ENCODE measurements around the gene ADIG. TPM values are rescaled to one million over a fixed set of nuclear protein-coding genes. Genes with fewer than 3 reads are reported as not detected.

ADIG gene
- total and polyA plus RNA-seq, 8 donors = not detected

- DNase-seq = no peak
- no peaks in the 10 kb centered on the region for H3K9me3 ChIP-seq
- no peak overlapping the region for H3K4me3 ChIP-seq
- H3K4me1 ChIP-seq = no peaks in the 10 kb centered on the region
- H3K27ac ChIP-seq = no peak overlapping the region
- H3K27me3 ChIP-seq = peaks cover 0 to 45% (median 0%) of the 10 kb centered on the region in 3 donors
- TF ChIP-seq POLR2AphosphoS5 (IDR thresholded peaks at IDR 0.05) (no peak), EP300 (IDR thresholded peaks at IDR 0.05) (no peak), POLR2A (IDR thresholded peaks at IDR 0.05) (no peak), CTCF (IDR thresholded peaks at IDR 0.05) (no peak)
- intact Hi-C loops (cut with DNase I; ENCODE audit: low total_unique reads) = no loop called here
- WGBS, 5 donors = 84 to 95% (median 91%) methylated on average over 4 of the region's 4 CpGs
- no peaks in the 10 kb centered on the region for H3K36me3 ChIP-seq
These were observed 35.5 kb downstream of the ADIG start for GRCh38 chr20:38616457-38616856.

GRCh38 chr20:38617011-38617829 lies 36.2 kb downstream of the ADIG start:
- no peaks in the 10 kb centered on the region for H3K9me3 ChIP-seq
- intact Hi-C loops (cut with DNase I; ENCODE audit: low total_unique reads) = no loop called here
- no peak for TF ChIP-seq CTCF (IDR thresholded peaks at IDR 0.05)
- TF ChIP-seq POLR2AphosphoS5 (IDR thresholded peaks at IDR 0.05) = no peak
- no peak for TF ChIP-seq POLR2A (IDR thresholded peaks at IDR 0.05)
- TF ChIP-seq EP300 (IDR thresholded peaks at IDR 0.05) = no peak
- no peak for DNase-seq
- peaks cover 0 to 46% (median 0%) of the 10 kb centered on the region in 3 donors for H3K27me3 ChIP-seq
- H3K4me3 ChIP-seq = no peak overlapping the region
- H3K4me1 ChIP-seq = no peaks in the 10 kb centered on the region
- H3K27ac ChIP-seq = no peak overlapping the region
- no peaks in the 10 kb centered on the region for H3K36me3 ChIP-seq
- 72 to 80% (median 78%) methylated on average over 16 of the region's 16 CpGs for WGBS, 5 donors

GRCh38 chr20:38617830-38618196 lies 36.8 kb downstream of the ADIG start:
- H3K27ac ChIP-seq = no peak overlapping the region
- no peaks in the 10 kb centered on the region for H3K4me1 ChIP-seq
- 86 to 93% (median 90%) methylated on average over 4 of the region's 4 CpGs for WGBS, 5 donors
- intact Hi-C loops (cut with DNase I; ENCODE audit: low total_unique reads) = no loop called here
- H3K36me3 ChIP-seq = no peaks in the 10 kb centered on the region
- peaks cover 0 to 52% (median 0%) of the 10 kb centered on the region in 3 donors for H3K27me3 ChIP-seq
- no peaks in the 10 kb centered on the region for H3K9me3 ChIP-seq
- no peak for TF ChIP-seq POLR2AphosphoS5 (IDR thresholded peaks at IDR 0.05)
- no peak for TF ChIP-seq EP300 (IDR thresholded peaks at IDR 0.05)
- no peak for TF ChIP-seq CTCF (IDR thresholded peaks at IDR 0.05)
- no peak for TF ChIP-seq POLR2A (IDR thresholded peaks at IDR 0.05)
- DNase-seq = no peak
- no peak overlapping the region for H3K4me3 ChIP-seq

- peaks cover 0 to 55% (median 0%) of the 10 kb centered on the region in 3 donors for H3K27me3 ChIP-seq
- peaks cover 0 to 13% (median 9%) of the 10 kb centered on the region in 4 donors for H3K9me3 ChIP-seq
- no peak for DNase-seq
- TF ChIP-seq POLR2AphosphoS5 (IDR thresholded peaks at IDR 0.05) (no peak), POLR2A (IDR thresholded peaks at IDR 0.05) (no peak), CTCF (IDR thresholded peaks at IDR 0.05) (no peak), EP300 (IDR thresholded peaks at IDR 0.05) (no peak)
- no peaks in the 10 kb centered on the region for H3K36me3 ChIP-seq
- no peak overlapping the region for H3K4me3 ChIP-seq
- intact Hi-C loops (cut with DNase I; ENCODE audit: low total_unique reads) = no loop called here
- H3K4me1 ChIP-seq = no peaks in the 10 kb centered on the region
- whole genome bisulfite sequencing, 5 donors = 63 to 75% (median 73%) methylated on average over 9 of the region's 9 CpGs
- no peak overlapping the region for H3K27ac ChIP-seq
These were observed 39.4 kb downstream of the ADIG start for GRCh38 chr20:38620441-38620840.

Measured in stomach (tissue), 9 donors.